Measurements from ENCODE around the gene FAM186B.

DNA sequence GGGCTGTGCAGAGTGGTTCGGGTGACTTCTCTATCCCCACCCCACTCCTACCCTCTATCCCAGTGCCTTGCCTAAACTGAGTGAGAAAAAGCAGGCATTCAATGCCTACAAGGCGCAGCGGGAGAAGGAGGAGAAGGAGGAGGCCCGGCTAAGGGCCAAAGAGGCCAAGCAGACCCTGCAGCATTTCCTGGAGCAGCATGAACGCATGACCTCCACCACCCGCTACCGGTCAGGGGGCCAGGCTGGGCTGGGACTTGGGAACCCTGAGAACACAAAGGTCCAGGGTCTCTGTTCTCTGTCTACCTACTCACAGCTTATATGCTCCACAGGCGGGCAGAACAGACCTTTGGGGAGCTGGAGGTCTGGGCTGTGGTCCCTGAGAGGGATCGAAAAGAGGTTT lies 29.6 kb upstream of the FAM186B start:
- no peak for TF ChIP-seq POLR2A (IDR thresholded peaks at IDR 0.05)
- TF ChIP-seq, protein P1, sequence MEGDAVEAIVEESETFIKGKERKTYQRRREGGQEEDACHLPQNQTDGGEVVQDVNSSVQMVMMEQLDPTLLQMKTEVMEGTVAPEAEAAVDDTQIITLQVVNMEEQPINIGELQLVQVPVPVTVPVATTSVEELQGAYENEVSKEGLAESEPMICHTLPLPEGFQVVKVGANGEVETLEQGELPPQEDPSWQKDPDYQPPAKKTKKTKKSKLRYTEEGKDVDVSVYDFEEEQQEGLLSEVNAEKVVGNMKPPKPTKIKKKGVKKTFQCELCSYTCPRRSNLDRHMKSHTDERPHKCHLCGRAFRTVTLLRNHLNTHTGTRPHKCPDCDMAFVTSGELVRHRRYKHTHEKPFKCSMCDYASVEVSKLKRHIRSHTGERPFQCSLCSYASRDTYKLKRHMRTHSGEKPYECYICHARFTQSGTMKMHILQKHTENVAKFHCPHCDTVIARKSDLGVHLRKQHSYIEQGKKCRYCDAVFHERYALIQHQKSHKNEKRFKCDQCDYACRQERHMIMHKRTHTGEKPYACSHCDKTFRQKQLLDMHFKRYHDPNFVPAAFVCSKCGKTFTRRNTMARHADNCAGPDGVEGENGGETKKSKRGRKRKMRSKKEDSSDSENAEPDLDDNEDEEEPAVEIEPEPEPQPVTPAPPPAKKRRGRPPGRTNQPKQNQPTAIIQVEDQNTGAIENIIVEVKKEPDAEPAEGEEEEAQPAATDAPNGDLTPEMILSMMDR (IDR thresholded peaks at IDR 0.05): no peak
